Activated T-helper 2 cell treated with anti-CD3 and anti-CD28 coated beads, Interferon-gamma antibody, Interleukin-2, Interleukin-4, amounts not matched to agents 10 μg/mL and 5 μg/mL and 100 μg/mL, durations not matched to agents 14 hours and 24 hours and 36 hours (primary cell): ENCODE measurements around the gene SQOR. TPM values are rescaled to one million over a fixed set of nuclear protein-coding genes. Genes with fewer than 3 reads are reported as not detected.

Experiments
- DNase-seq: peaks from one replicate; pipeline ENCODE4 v3.0.0; 2021; ENCODE audit warnings: low spot score
- H3K27ac Mint-ChIP-seq: one replicate; pipeline ENCODE4 v1.8.0; 2021; ENCODE audit warnings: mixed read lengths
- H3K27me3 Mint-ChIP-seq: one replicate; pipeline ENCODE4 v1.8.0; 2021; ENCODE audit warnings: low read depth, mixed read lengths
- H3K36me3 Mint-ChIP-seq: one replicate; pipeline ENCODE4 v1.8.0; 2021; ENCODE audit warnings: low read depth, mixed read lengths
- H3K4me1 Mint-ChIP-seq: one replicate; pipeline ENCODE4 v1.8.0; 2021; ENCODE audit warnings: low read depth, mixed read lengths
- H3K4me3 Mint-ChIP-seq: one replicate; pipeline ENCODE4 v1.8.0; 2021; ENCODE audit warnings: low read depth, mild to moderate bottlenecking, moderate library complexity, mixed read lengths
- H3K9me3 Mint-ChIP-seq: one replicate; pipeline ENCODE4 v1.8.0; 2021; ENCODE audit warnings: mixed read lengths
- intact Hi-C: fragments of 100-400 bp; cut with micrococcal nuclease; formaldehyde crosslinking; loops from one replicate; pipeline ENCODE4 v1.15.1; 2023
- total RNA-seq: library from RNA; stranded (reverse); gene quantifications from 2 replicates; pipeline ENCODE4 v1.2.3, GENCODE V29; 2022

The SQOR gene
- total RNA-seq, 1 donor from 2014 or later = 115 TPM

GRCh38 chr15:45705510-45706473, 71.0 kb downstream of the SQOR start:
- Mint-ChIP-seq H3K4me1 (peaks cover 14% of the 10 kb centered on the region), H3K4me3 (peak overlapping the region; percentile 83), H3K27me3 (peaks cover 17% of the 10 kb centered on the region), H3K27ac (no peak overlapping the region), H3K36me3 (no peaks in the 10 kb centered on the region), H3K9me3 (no peaks in the 10 kb centered on the region)
- DNase-seq = peak; percentile 57
- intact Hi-C loops = loop anchor here (5.0 kb wide), 1 partner anchor 87 kb away; no protein-coding TSS in a partner anchor

GRCh38 chr15:45710657-45711056, 75.8 kb downstream of the SQOR start:
- H3K9me3 Mint-ChIP-seq = no peaks in the 10 kb centered on the region
- H3K4me1 Mint-ChIP-seq = peaks cover 7% of the 10 kb centered on the region
- no peak overlapping the region for H3K27ac Mint-ChIP-seq
- peaks cover 13% of the 10 kb centered on the region for H3K27me3 Mint-ChIP-seq
- no peak for DNase-seq
- H3K36me3 Mint-ChIP-seq = no peaks in the 10 kb centered on the region
- no peak overlapping the region for H3K4me3 Mint-ChIP-seq
- intact Hi-C loops = no loop called here

- Mint-ChIP-seq H3K27me3 (peaks cover 17% of the 10 kb centered on the region), H3K36me3 (no peaks in the 10 kb centered on the region), H3K9me3 (no peaks in the 10 kb centered on the region), H3K27ac (no peak overlapping the region), H3K4me3 (no peak overlapping the region), H3K4me1 (peaks cover 3% of the 10 kb centered on the region)
- intact Hi-C loops = no loop called here
- peak; percentile 34 for DNase-seq
These were observed 80.0 kb downstream of the SQOR start for GRCh38 chr15:45714590-45715488.

- H3K27ac Mint-ChIP-seq = no peak overlapping the region
- peaks cover 18% of the 10 kb centered on the region for H3K27me3 Mint-ChIP-seq
- H3K36me3 Mint-ChIP-seq = no peaks in the 10 kb centered on the region
- no peak overlapping the region for H3K4me3 Mint-ChIP-seq
- H3K9me3 Mint-ChIP-seq = no peaks in the 10 kb centered on the region
- peaks cover 3% of the 10 kb centered on the region for H3K4me1 Mint-ChIP-seq
- intact Hi-C loops = no loop called here
- DNase-seq = no peak
These were observed 80.7 kb downstream of the SQOR start for GRCh38 chr15:45715528-45715927.

- no peak overlapping the region for H3K4me3 Mint-ChIP-seq
- peaks cover 2% of the 10 kb centered on the region for H3K4me1 Mint-ChIP-seq
- no peaks in the 10 kb centered on the region for H3K36me3 Mint-ChIP-seq
- H3K27ac Mint-ChIP-seq = no peak overlapping the region
- peaks cover 18% of the 10 kb centered on the region for H3K27me3 Mint-ChIP-seq
- no peak for DNase-seq
- intact Hi-C loops = no loop called here
- no peaks in the 10 kb centered on the region for H3K9me3 Mint-ChIP-seq
These were observed 84.7 kb downstream of the SQOR start for GRCh38 chr15:45719490-45719889.

GRCh38 chr15:45720183-45720582, 85.4 kb downstream of the SQOR start:
- Mint-ChIP-seq H3K36me3 (no peaks in the 10 kb centered on the region), H3K9me3 (no peaks in the 10 kb centered on the region), H3K4me3 (no peak overlapping the region), H3K27ac (no peak overlapping the region), H3K4me1 (no peaks in the 10 kb centered on the region), H3K27me3 (peaks cover 18% of the 10 kb centered on the region)
- intact Hi-C loops = no loop called here
- no peak for DNase-seq

- H3K36me3 Mint-ChIP-seq = no peaks in the 10 kb centered on the region
- intact Hi-C loops = no loop called here
- H3K4me3 Mint-ChIP-seq = no peak overlapping the region
- H3K4me1 Mint-ChIP-seq = no peaks in the 10 kb centered on the region
- H3K27me3 Mint-ChIP-seq = peaks cover 14% of the 10 kb centered on the region
- H3K27ac Mint-ChIP-seq = no peak overlapping the region
- no peaks in the 10 kb centered on the region for H3K9me3 Mint-ChIP-seq
- DNase-seq = no peak
These were observed 93.8 kb downstream of the SQOR start for GRCh38 chr15:45728641-45729040.

GRCh38 chr15:45729141-45729540, 94.3 kb downstream of the SQOR start:
- Mint-ChIP-seq H3K36me3 (no peaks in the 10 kb centered on the region), H3K4me3 (no peak overlapping the region), H3K27ac (no peak overlapping the region), H3K27me3 (peaks cover 14% of the 10 kb centered on the region), H3K4me1 (no peaks in the 10 kb centered on the region), H3K9me3 (no peaks in the 10 kb centered on the region)
- intact Hi-C loops = no loop called here
- DNase-seq = no peak

GRCh38 chr15:45731343-45731742, 96.5 kb downstream of the SQOR start:
- Mint-ChIP-seq H3K4me3 (no peak overlapping the region), H3K9me3 (no peaks in the 10 kb centered on the region), H3K4me1 (no peaks in the 10 kb centered on the region), H3K27me3 (peaks cover 13% of the 10 kb centered on the region), H3K27ac (no peak overlapping the region), H3K36me3 (no peaks in the 10 kb centered on the region)
- intact Hi-C loops = no loop called here
- no peak for DNase-seq

GRCh38 chr15:45732662-45733061, 97.8 kb downstream of the SQOR start:
- H3K27me3 Mint-ChIP-seq = peaks cover 7% of the 10 kb centered on the region
- no peaks in the 10 kb centered on the region for H3K9me3 Mint-ChIP-seq
- H3K27ac Mint-ChIP-seq = no peak overlapping the region
- no peak overlapping the region for H3K4me3 Mint-ChIP-seq
- H3K4me1 Mint-ChIP-seq = no peaks in the 10 kb centered on the region
- intact Hi-C loops = no loop called here
- H3K36me3 Mint-ChIP-seq = no peaks in the 10 kb centered on the region
- no peak for DNase-seq

GRCh38 chr15:45734260-45734711, 99.5 kb downstream of the SQOR start:
- Mint-ChIP-seq H3K9me3 (no peaks in the 10 kb centered on the region), H3K4me1 (no peaks in the 10 kb centered on the region), H3K27me3 (peaks cover 7% of the 10 kb centered on the region), H3K4me3 (no peak overlapping the region), H3K36me3 (no peaks in the 10 kb centered on the region), H3K27ac (no peak overlapping the region)
- intact Hi-C loops = no loop called here
- DNase-seq = no peak
